Measurements from ENCODE around the gene ABCB6. TPM values are rescaled to one million over a fixed set of nuclear protein-coding genes. Genes with fewer than 3 reads are reported as not detected.
"Not testable (repeated sequence)": the region's sequence is repeated elsewhere in the genome, so short reads cannot be mapped to it uniquely, and the experiment has no call there.

ABCB6 gene
- total RNA-seq, 1 donor from 2014 or later = 27.5 TPM

- no peak overlapping the region for H3K4me3 Mint-ChIP-seq (ENCODE audit: unreplicated experiment)
- H3K36me3 Mint-ChIP-seq (ENCODE audit: unreplicated experiment) = no peaks in the 10 kb centered on the region
- H3K27me3 Mint-ChIP-seq (ENCODE audit: unreplicated experiment) = peaks cover 37% of the 10 kb centered on the region
- DNase-seq (ENCODE audit: extremely low spot score, unreplicated experiment) = no peak
- TF ChIP-seq CTCF (IDR thresholded peaks at IDR 0.05) = no peak
- no peaks in the 10 kb centered on the region for H3K4me1 Mint-ChIP-seq (ENCODE audit: unreplicated experiment)
- H3K9me3 Mint-ChIP-seq (ENCODE audit: unreplicated experiment) = no peaks in the 10 kb centered on the region
- H3K27ac Mint-ChIP-seq (ENCODE audit: unreplicated experiment) = no peak overlapping the region
These were observed 42.5 kb upstream of the ABCB6 start for GRCh38 chr2:219261024-219261855.

DNA sequence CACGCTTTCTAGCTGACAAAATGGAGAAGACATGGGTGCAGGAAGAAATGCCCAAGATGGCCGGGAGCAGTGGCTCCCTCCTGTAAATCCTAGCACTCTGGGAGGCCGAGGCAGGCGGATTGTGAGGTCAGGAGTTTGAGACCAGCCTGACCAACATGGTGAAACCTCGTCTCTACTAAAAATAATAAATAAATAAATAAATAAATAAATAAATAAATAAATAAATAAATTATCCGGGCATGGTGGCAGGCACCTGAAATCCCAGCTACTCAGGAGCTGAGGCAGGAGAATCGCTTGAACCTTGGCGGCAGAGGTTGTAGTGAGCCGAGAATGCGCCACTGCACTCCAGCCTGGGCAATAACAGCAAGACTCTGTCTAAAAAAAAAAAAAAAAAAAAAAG lies 40.2 kb upstream of the ABCB6 start:
- not testable (repeated sequence) for H3K4me1 Mint-ChIP-seq (ENCODE audit: unreplicated experiment); DNase-seq (ENCODE audit: extremely low spot score, unreplicated experiment); H3K4me3 Mint-ChIP-seq (ENCODE audit: unreplicated experiment); H3K27ac Mint-ChIP-seq (ENCODE audit: unreplicated experiment); H3K36me3 Mint-ChIP-seq (ENCODE audit: unreplicated experiment); H3K9me3 Mint-ChIP-seq (ENCODE audit: unreplicated experiment)
- H3K27me3 Mint-ChIP-seq (ENCODE audit: unreplicated experiment) = peaks cover 47% of the 10 kb centered on the region

DNA sequence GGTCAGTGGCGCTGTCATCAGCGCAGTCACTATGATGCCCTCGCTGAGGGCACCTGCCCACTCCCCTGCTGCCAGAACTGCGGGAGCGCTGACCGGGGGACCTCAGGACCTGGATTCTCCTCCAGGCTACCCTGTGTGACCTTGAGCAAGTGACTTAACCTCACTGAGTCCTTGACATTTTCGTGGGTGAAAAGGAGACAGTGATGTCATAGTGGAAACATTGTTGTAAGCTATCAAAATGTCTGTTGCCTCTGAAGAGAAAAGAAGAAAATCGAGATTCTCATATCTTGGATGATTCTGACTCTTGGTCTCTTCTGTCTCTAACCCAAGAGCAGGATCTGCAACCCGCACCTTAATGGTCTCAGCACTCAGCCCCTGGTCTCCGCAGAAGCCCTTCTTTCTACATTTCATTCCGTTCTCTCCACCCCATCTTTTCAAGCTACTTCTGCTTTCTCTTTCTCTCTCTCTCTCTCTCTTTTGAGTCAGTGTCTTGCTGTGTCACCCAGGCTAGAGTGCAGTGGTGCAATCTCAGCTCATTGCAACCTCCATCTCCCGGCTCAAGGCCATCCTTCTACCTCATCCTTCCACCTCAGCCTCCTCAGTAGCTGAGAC lies 35.9 kb upstream of the ABCB6 start:
- Mint-ChIP-seq H3K27me3 (ENCODE audit: unreplicated experiment) (peaks cover 28% of the 10 kb centered on the region), H3K4me3 (ENCODE audit: unreplicated experiment) (peak overlapping the region; percentile 68), H3K36me3 (ENCODE audit: unreplicated experiment) (no peaks in the 10 kb centered on the region), H3K4me1 (ENCODE audit: unreplicated experiment) (peaks cover 41% of the 10 kb centered on the region), H3K9me3 (ENCODE audit: unreplicated experiment) (no peaks in the 10 kb centered on the region), H3K27ac (ENCODE audit: unreplicated experiment) (no peak overlapping the region)
- no peak for TF ChIP-seq CTCF (IDR thresholded peaks at IDR 0.05)
- no peak for DNase-seq (ENCODE audit: extremely low spot score, unreplicated experiment)

- H3K36me3 Mint-ChIP-seq (ENCODE audit: unreplicated experiment) = no peaks in the 10 kb centered on the region
- no peak for TF ChIP-seq CTCF (IDR thresholded peaks at IDR 0.05)
- H3K4me1 Mint-ChIP-seq (ENCODE audit: unreplicated experiment) = peaks cover 48% of the 10 kb centered on the region
- peak within 1 kb of the TSS; percentile 68 for H3K4me3 Mint-ChIP-seq (ENCODE audit: unreplicated experiment)
- peaks cover 23% of the 10 kb centered on the region for H3K27me3 Mint-ChIP-seq (ENCODE audit: unreplicated experiment)
- H3K27ac Mint-ChIP-seq (ENCODE audit: unreplicated experiment) = no peak within 1 kb of the TSS
- DNase-seq (ENCODE audit: extremely low spot score, unreplicated experiment) = no peak
- no peaks in the 10 kb centered on the region for H3K9me3 Mint-ChIP-seq (ENCODE audit: unreplicated experiment)
These were observed 35.2 kb upstream of the ABCB6 start, which contains the start of gene TUBA4A for GRCh38 chr2:219253753-219254589. TUBA4A (minus strand) TSS chr2:219253918; CDS start chr2:219253858, 60 bp downstream.

GRCh38 chr2:219252900-219253752 lies 34.4 kb upstream of the ABCB6 start, which contains the start of gene TUBA4B:
TUBA4B (plus strand) TSS chr2:219253243; CDS start chr2:219253408, 165 bp downstream.
- peaks cover 55% of the 10 kb centered on the region for H3K4me1 Mint-ChIP-seq (ENCODE audit: unreplicated experiment)

More at GRCh38 chr2:219252900-219253752, 34.4 kb upstream of the ABCB6 start, which contains the start of gene TUBA4B:
- no peaks in the 10 kb centered on the region for H3K9me3 Mint-ChIP-seq (ENCODE audit: unreplicated experiment)
- H3K27me3 Mint-ChIP-seq (ENCODE audit: unreplicated experiment) = peaks cover 19% of the 10 kb centered on the region
- H3K4me3 Mint-ChIP-seq (ENCODE audit: unreplicated experiment) = peak within 1 kb of the TSS; percentile 68
- no peak within 1 kb of the TSS for H3K27ac Mint-ChIP-seq (ENCODE audit: unreplicated experiment)
- TF ChIP-seq CTCF (IDR thresholded peaks at IDR 0.05) = no peak
- DNase-seq (ENCODE audit: extremely low spot score, unreplicated experiment) = no peak
- no peaks in the 10 kb centered on the region for H3K36me3 Mint-ChIP-seq (ENCODE audit: unreplicated experiment)

All from osteocyte (in vitro differentiated cells).